Measurements from ENCODE around the gene TST.

TST gene

DNA sequence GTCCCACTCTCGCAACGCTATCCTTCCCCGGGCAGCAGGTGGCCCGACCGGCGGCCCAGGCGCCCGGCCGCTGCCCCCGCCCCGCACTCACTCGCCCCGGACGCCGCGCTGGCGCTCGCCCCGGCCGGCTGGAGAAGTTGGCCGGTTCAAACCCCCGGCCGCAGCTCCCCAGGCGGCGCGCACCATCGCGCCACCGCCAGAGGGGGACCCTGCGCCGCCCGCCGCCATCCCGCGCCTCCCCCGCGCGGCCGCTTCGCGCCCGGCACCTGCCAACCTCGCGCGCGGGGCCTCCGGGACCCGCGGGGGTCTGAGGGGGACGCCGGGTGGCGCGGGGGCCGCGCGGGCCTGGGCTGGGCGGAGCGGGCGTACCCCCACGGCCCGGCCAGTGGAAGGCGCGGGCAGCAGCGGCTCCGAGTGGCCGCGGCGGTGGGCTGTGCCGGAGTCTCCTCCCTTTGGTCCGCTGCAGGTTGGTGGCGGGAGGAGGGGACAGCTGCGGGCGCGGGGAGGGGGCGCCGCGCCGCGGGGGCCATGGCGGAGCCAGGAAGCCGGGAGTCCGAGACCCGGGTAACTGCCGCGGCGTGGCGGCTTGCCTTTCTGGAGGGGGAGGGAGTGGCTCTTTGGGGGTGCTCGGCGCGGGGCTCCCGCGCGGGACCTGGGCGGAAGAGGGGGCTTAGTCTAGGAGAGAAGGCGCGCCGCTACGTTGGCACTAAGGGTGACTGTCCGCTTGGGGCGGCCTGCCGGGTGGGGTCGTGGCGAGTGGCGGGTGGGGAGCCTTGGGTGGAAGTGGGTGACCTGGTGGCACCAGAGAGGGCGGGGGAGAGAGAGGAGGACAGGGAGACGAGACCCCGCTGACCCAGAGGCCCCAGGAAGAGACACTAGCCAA is at the start of gene TST, which contains the start of gene MPST:
Gene TST, minus strand, starts transcription at position 139 of the 883 bp plus-strand sequence. CDS start 715 bp downstream, outside the sequence.
Gene MPST, plus strand, starts transcription at position 434 of the 883 bp plus-strand sequence. Its CDS starts 95 bp downstream, at position 529.
- Histone ChIP-seq H3K4me3 (ENCODE audit: low read length) (peak within 1 kb of the TSS; percentile 78), H3K27ac (ENCODE audit: low read length) (peak within 1 kb of the TSS; percentile 1), H3K9me3 (ENCODE audit: insufficient read depth, low read length) (no peaks in the 10 kb centered on the region), H3K36me3 (replicated peaks; ENCODE audit: low read depth, low read length) (peaks cover 2% of the 10 kb centered on the region), H4K20me1 (ENCODE audit: insufficient read depth, low read length) (no peaks in the 10 kb centered on the region), H3K27me3 (ENCODE audit: low read depth, low read length) (no peaks in the 10 kb centered on the region), H3K9ac (ENCODE audit: low read length) (peak within 1 kb of the TSS; percentile 71), H3K79me2 (ENCODE audit: low read length) (no peaks in the 10 kb centered on the region; the same call in 1 of the 2 replicates), H2AFZ (ENCODE audit: low read depth, low read length) (peak within 1 kb of the TSS; percentile 81), H3K4me1 (ENCODE audit: low read length) (peaks cover 12% of the 10 kb centered on the region), H3K4me2 (ENCODE audit: low read length) (peak within 1 kb of the TSS; percentile 83)
- no peak for TF ChIP-seq EZH2phosphoT487 (IDR thresholded peaks at IDR 0.05; ENCODE audit: low read depth)
- TF ChIP-seq, protein P1, sequence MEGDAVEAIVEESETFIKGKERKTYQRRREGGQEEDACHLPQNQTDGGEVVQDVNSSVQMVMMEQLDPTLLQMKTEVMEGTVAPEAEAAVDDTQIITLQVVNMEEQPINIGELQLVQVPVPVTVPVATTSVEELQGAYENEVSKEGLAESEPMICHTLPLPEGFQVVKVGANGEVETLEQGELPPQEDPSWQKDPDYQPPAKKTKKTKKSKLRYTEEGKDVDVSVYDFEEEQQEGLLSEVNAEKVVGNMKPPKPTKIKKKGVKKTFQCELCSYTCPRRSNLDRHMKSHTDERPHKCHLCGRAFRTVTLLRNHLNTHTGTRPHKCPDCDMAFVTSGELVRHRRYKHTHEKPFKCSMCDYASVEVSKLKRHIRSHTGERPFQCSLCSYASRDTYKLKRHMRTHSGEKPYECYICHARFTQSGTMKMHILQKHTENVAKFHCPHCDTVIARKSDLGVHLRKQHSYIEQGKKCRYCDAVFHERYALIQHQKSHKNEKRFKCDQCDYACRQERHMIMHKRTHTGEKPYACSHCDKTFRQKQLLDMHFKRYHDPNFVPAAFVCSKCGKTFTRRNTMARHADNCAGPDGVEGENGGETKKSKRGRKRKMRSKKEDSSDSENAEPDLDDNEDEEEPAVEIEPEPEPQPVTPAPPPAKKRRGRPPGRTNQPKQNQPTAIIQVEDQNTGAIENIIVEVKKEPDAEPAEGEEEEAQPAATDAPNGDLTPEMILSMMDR (IDR thresholded peaks at IDR 0.05; ENCODE audit: low read depth, low read length) = peak; percentile 21; the same call in 1 of the 2 replicates

DNA sequence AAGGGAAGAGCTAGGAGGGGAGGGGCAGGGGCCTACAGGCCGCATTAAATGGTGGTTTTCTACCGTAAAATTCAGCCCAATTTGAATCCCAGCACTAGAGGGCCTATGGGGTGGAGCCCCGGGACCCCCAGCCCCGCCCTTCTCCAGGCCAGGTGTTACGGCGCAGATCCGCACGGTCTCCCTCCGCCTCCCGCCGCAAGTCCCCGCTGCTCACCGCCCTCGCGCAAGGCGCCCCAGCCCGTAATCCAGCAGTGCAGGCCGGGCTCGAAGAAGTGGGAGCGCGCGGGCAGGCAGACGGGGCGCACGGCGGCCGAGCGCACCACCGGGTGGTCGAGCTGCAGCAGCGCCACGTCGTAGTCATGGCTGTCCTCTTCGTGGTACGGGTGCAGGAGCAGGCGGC is 49.6 kb upstream of the TST start:
- TF ChIP-seq EZH2phosphoT487 (IDR thresholded peaks at IDR 0.05; ENCODE audit: low read depth) = no peak
- TF ChIP-seq, protein P1 (IDR thresholded peaks at IDR 0.05; ENCODE audit: low read depth, low read length) = no peak
- Histone ChIP-seq H2AFZ (ENCODE audit: low read depth, low read length) (no peak overlapping the region), H3K36me3 (replicated peaks; ENCODE audit: low read depth, low read length) (peaks cover 83% of the 10 kb centered on the region), H4K20me1 (ENCODE audit: insufficient read depth, low read length) (peaks cover 12% of the 10 kb centered on the region), H3K9ac (ENCODE audit: low read length) (no peak overlapping the region), H3K9me3 (ENCODE audit: insufficient read depth, low read length) (no peaks in the 10 kb centered on the region), H3K4me2 (ENCODE audit: low read length) (no peak overlapping the region), H3K79me2 (ENCODE audit: low read length) (no peaks in the 10 kb centered on the region), H3K4me1 (ENCODE audit: low read length) (no peaks in the 10 kb centered on the region), H3K27me3 (ENCODE audit: low read depth, low read length) (no peaks in the 10 kb centered on the region), H3K27ac (ENCODE audit: low read length) (no peak overlapping the region), H3K4me3 (ENCODE audit: low read length) (no peak overlapping the region)

DNA sequence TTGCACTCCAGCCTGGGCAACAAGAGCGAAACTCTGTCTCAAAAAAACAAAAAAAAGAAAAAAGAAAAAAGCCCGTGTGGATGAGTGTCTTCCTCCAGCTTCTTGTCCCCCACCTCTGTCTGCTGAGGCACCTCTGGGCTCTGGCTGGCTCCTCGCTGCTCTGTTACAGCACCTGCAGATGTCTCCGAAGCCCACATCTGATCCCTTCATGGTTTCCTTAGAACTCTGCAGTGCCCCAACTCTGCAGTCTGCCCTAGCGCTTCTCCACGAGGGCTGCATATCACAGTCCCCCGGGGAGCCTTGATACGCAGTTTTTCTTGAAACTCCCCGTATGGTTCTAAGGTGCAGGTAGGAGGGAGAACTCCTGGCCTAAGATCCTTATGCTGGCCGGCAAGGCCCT is 48.2 kb upstream of the TST start:
- Histone ChIP-seq H3K79me2 (ENCODE audit: low read length) (no peaks in the 10 kb centered on the region), H3K9ac (ENCODE audit: low read length) (no peak overlapping the region), H3K4me3 (ENCODE audit: low read length) (no peak overlapping the region), H3K27me3 (ENCODE audit: low read depth, low read length) (no peaks in the 10 kb centered on the region), H4K20me1 (ENCODE audit: insufficient read depth, low read length) (peaks cover 12% of the 10 kb centered on the region), H2AFZ (ENCODE audit: low read depth, low read length) (no peak overlapping the region), H3K4me1 (ENCODE audit: low read length) (no peaks in the 10 kb centered on the region), H3K36me3 (replicated peaks; ENCODE audit: low read depth, low read length) (peaks cover 70% of the 10 kb centered on the region), H3K9me3 (ENCODE audit: insufficient read depth, low read length) (no peaks in the 10 kb centered on the region), H3K4me2 (ENCODE audit: low read length) (no peak overlapping the region), H3K27ac (ENCODE audit: low read length) (no peak overlapping the region)
- TF ChIP-seq EZH2phosphoT487 (IDR thresholded peaks at IDR 0.05; ENCODE audit: low read depth) = no peak
- TF ChIP-seq, protein P1 (IDR thresholded peaks at IDR 0.05; ENCODE audit: low read depth, low read length) = no peak

DNA sequence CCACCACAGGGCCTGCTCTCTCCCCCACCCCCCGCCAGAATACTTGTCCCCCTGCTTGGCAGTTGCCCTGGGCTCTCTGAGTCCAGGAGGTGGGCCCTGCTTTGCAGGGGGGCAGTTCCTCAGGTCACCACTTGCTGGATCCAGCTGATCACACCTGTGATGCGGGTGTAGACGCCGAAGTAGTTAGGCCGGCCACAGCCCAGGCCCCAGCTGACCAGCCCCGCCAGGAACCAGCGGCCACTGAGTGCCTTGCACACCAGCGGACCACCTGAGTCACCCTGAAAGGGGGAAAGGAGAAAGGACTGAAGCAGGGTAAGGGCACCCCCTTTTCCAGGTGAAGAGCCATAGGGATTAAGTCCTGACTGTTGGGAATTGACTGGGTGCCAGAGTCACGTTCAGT is 46.7 kb upstream of the TST start:
- Histone ChIP-seq H2AFZ (ENCODE audit: low read depth, low read length) (no peak overlapping the region), H4K20me1 (ENCODE audit: insufficient read depth, low read length) (0 out of 2 replicates have a peak, but pooled peaks cover 7% of the 10 kb centered on the region)

More for the DNA sequence above, 46.7 kb upstream of the TST start:
- Histone ChIP-seq H3K4me2 (ENCODE audit: low read length) (no peak overlapping the region), H3K9me3 (ENCODE audit: insufficient read depth, low read length) (no peaks in the 10 kb centered on the region), H3K79me2 (ENCODE audit: low read length) (no peaks in the 10 kb centered on the region), H3K27me3 (ENCODE audit: low read depth, low read length) (no peaks in the 10 kb centered on the region), H3K36me3 (replicated peaks; ENCODE audit: low read depth, low read length) (peaks cover 56% of the 10 kb centered on the region), H3K9ac (ENCODE audit: low read length) (no peak overlapping the region), H3K4me3 (ENCODE audit: low read length) (no peak overlapping the region), H3K27ac (ENCODE audit: low read length) (no peak overlapping the region), H3K4me1 (ENCODE audit: low read length) (peaks cover 9% of the 10 kb centered on the region)
- no peak for TF ChIP-seq EZH2phosphoT487 (IDR thresholded peaks at IDR 0.05; ENCODE audit: low read depth)
- TF ChIP-seq, protein P1 (IDR thresholded peaks at IDR 0.05; ENCODE audit: low read depth, low read length) = no peak

Measured in OCI-LY3 (cell line).